ENCODE results near the gene EIF3L.
A peak's percentile ranks its signal among the peaks of the same experiment; 100 is the strongest.

Gene EIF3L

GRCh38 chr22:37887584-37888378 lies 38.6 kb downstream of the EIF3L start:
- DNase-seq (ENCODE audit: low read depth) = peak; percentile 97
- no peak overlapping the region for H3K4me3 ChIP-seq (replicated peaks; ENCODE audit: low read depth, low read length)
- TF ChIP-seq, protein P1, sequence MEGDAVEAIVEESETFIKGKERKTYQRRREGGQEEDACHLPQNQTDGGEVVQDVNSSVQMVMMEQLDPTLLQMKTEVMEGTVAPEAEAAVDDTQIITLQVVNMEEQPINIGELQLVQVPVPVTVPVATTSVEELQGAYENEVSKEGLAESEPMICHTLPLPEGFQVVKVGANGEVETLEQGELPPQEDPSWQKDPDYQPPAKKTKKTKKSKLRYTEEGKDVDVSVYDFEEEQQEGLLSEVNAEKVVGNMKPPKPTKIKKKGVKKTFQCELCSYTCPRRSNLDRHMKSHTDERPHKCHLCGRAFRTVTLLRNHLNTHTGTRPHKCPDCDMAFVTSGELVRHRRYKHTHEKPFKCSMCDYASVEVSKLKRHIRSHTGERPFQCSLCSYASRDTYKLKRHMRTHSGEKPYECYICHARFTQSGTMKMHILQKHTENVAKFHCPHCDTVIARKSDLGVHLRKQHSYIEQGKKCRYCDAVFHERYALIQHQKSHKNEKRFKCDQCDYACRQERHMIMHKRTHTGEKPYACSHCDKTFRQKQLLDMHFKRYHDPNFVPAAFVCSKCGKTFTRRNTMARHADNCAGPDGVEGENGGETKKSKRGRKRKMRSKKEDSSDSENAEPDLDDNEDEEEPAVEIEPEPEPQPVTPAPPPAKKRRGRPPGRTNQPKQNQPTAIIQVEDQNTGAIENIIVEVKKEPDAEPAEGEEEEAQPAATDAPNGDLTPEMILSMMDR (IDR thresholded peaks at IDR 0.05; ENCODE audit: low read length, missing control alignments) = peak; percentile 79

- TF ChIP-seq, protein P1 (IDR thresholded peaks at IDR 0.05; ENCODE audit: low read length, missing control alignments) = no peak
- H3K4me3 ChIP-seq (replicated peaks; ENCODE audit: low read depth, low read length) = no peak overlapping the region
- DNase-seq (ENCODE audit: low read depth) = no peak
These were observed 42.7 kb downstream of the EIF3L start for GRCh38 chr22:37891926-37892325.

DNA sequence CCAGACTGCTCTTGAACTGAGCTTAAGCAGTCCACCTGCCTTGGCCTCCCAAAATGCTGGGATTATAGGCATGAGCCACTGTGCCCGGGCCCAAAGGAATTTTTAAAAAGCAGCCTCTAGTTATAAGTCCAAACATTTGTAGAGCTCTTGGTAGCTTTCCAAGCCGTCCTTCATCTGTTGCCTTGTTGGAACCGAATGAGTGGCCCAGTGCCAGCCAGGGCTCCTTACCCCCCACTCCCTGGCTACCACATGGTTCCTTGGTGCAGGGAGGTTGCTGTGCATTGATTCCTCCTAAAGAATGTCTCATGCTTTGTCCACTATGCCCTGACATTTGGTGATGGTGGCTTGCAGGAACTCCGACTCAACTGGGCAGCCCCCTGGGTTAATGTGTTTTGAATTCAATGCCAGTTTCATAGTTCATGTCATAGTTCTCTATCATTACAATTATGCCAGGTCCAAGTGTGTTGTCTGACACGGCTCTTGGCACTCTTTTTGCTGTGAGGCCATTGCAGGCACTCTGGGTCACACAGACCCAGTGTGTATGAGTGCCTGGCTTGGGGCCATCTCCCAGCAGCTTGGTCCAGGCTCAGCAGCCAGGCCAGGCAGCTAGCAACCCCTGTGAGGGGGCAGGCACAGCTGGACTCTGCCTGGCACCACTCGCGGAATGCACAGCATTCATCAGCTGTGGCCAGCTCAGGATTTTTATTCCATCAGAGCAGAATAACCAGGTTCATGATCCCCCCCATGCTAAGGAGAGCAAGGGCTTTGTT lies 43.5 kb downstream of the EIF3L start:
- H3K4me3 ChIP-seq (replicated peaks; ENCODE audit: low read depth, low read length) = no peak overlapping the region
- TF ChIP-seq, protein P1 (IDR thresholded peaks at IDR 0.05; ENCODE audit: low read length, missing control alignments) = no peak
- DNase-seq (ENCODE audit: low read depth) = peak; percentile 11

DNA sequence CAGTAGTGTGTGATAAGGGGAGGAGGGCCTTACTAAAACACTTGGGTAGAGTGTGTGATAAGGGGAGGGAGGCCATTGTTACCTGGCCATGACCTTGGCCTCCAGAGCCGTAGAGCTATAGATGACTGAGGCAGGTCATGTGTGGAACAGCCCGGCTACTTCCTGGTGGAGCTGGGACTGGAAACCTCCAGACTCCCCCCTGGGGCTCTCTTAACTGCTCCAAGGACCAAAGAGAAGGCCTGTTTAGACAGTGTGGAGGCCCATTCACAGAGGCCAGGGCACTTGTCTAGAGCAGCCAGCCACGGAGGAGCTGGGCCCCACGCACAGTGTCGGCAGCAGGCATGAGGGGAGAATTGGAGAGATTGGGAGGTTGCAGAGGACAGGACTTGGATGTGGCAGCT lies 44.4 kb downstream of the EIF3L start:
- H3K4me3 ChIP-seq (replicated peaks; ENCODE audit: low read depth, low read length) = no peak overlapping the region
- no peak for DNase-seq (ENCODE audit: low read depth)
- TF ChIP-seq, protein P1 (IDR thresholded peaks at IDR 0.05; ENCODE audit: low read length, missing control alignments) = no peak

- H3K4me3 ChIP-seq (replicated peaks; ENCODE audit: low read depth, low read length) = no peak overlapping the region
- TF ChIP-seq, protein P1 (IDR thresholded peaks at IDR 0.05; ENCODE audit: low read length, missing control alignments) = no peak
- no peak for DNase-seq (ENCODE audit: low read depth)
These were observed 45.9 kb downstream of the EIF3L start for GRCh38 chr22:37894939-37895670.

GRCh38 chr22:37896181-37896592 lies 47.0 kb downstream of the EIF3L start:
- DNase-seq (ENCODE audit: low read depth) = peak; percentile 50
- H3K4me3 ChIP-seq (replicated peaks; ENCODE audit: low read depth, low read length) = no peak overlapping the region
- TF ChIP-seq, protein P1 (IDR thresholded peaks at IDR 0.05; ENCODE audit: low read length, missing control alignments) = no peak
